Natural killer cell (primary cell): ENCODE results near the gene METTL2B. TPM values are rescaled to one million over a fixed set of nuclear protein-coding genes. Genes with fewer than 3 reads are reported as not detected.

ENCODE experiments used
- ATAC-seq, 3 donors: fragments of 150-1000 bp in 2 of 3; fragments of 200-7000 bp in 1 of 3; cut with Tn5 transposase; 1 replicate in 1 of 3; 2 replicates in 2 of 3; pipeline ENCODE4 v1.10.0; 2021; ENCODE audit warnings: mild to moderate bottlenecking in 2 of 3, moderate library complexity in 2 of 3
- DNase-seq, 2 donors: peaks; one replicate each; pipeline versions ENCODE4 v3.0.0 to v3.0.0-alpha.2; 2013 to 2021; ENCODE audit warnings: mixed read lengths in 1 of 2
- H3K27ac ChIP-seq: one replicate; pipeline ENCODE4 v1.5.1; 2013; ENCODE audit warnings: mild to moderate bottlenecking, low read length
- H3K27me3 ChIP-seq: one replicate; pipeline ENCODE4 v1.6.1; 2013; ENCODE audit warnings: low read length; ENCODE audit not compliant: control insufficient read depth, insufficient read depth
- H3K36me3 ChIP-seq: one replicate; pipeline ENCODE4 v1.6.1; 2013; ENCODE audit warnings: low read length; ENCODE audit not compliant: control insufficient read depth, insufficient read depth
- H3K4me1 ChIP-seq: one replicate; pipeline ENCODE4 v1.6.1; 2013; ENCODE audit warnings: low read length; ENCODE audit not compliant: control insufficient read depth, insufficient read depth
- H3K4me3 ChIP-seq: one replicate; pipeline ENCODE4 v1.5.1; 2013; ENCODE audit warnings: low read length
- H3K9me3 ChIP-seq: one replicate; pipeline ENCODE4 v1.6.1; 2013; ENCODE audit warnings: low read length; ENCODE audit not compliant: control insufficient read depth, insufficient read depth
- H3K27ac Mint-ChIP-seq, 2 donors: one replicate each; pipeline ENCODE4 v1.8.0; 2022; ENCODE audit warnings: mild to moderate bottlenecking in 2 of 2, mixed read lengths in 2 of 2, moderate library complexity in 1 of 2
- H3K27me3 Mint-ChIP-seq, 2 donors: one replicate each; pipeline ENCODE4 v1.8.0; 2022; ENCODE audit warnings: low read depth in 2 of 2, mixed read lengths in 2 of 2
- H3K36me3 Mint-ChIP-seq: one replicate; pipeline ENCODE4 v1.8.0; 2022; ENCODE audit warnings: mixed read lengths
- H3K4me1 Mint-ChIP-seq, 2 donors: one replicate each; pipeline ENCODE4 v1.8.0; 2022; ENCODE audit warnings: mixed read lengths in 2 of 2
- H3K4me3 Mint-ChIP-seq: one replicate; pipeline ENCODE4 v1.8.0; 2022; ENCODE audit warnings: mild to moderate bottlenecking, moderate library complexity, mixed read lengths
- H3K9me3 Mint-ChIP-seq, 2 donors: one replicate each; pipeline ENCODE4 v1.8.0; 2022; ENCODE audit warnings: mixed read lengths in 2 of 2
- CTCF ChIP-seq: fragments of 200-600 bp; IDR thresholded peaks from one replicate; pipeline ENCODE4 v1.8.0; 2022; ENCODE audit warnings: antibody characterized with exemption
- WGBS: methylation state at CpG from one replicate; pipeline ENCODE4 v1.1.7; 2013; ENCODE audit warnings: missing lambda C conversion rate; ENCODE audit not compliant: insufficient coverage; 5-methylcytosine and 5-hydroxymethylcytosine counted together
- intact Hi-C: fragments of 100-400 bp; cut with micrococcal nuclease; formaldehyde crosslinking; loops from one replicate; pipeline ENCODE4 v1.14.2; 2022
- total RNA-seq, 4 donors: library from RNA; stranded (reverse); fragments of 120-200 nt in 1 of 4; gene quantifications; one replicate each; pipeline versions ENCODE4 v1.2.3 to v1.2.4, GENCODE V29; 2013 to 2022

METTL2B gene
- total RNA-seq, 3 donors from 2014 or later (not counting 1 experiment from before 2014, with no cell fraction given): 16.1 to 20.8 (median 20.0) TPM

GRCh38 chr7:128448751-128449302, 27.7 kb upstream of the METTL2B start:
- no peak for DNase-seq
- Mint-ChIP-seq H3K4me1 (no peaks in the 10 kb centered on the region), H3K4me3 (no peak overlapping the region), H3K27ac (no peak overlapping the region), H3K27me3 (peaks cover 14 to 17% of the 10 kb centered on the region in 2 donors), H3K36me3 (no peaks in the 10 kb centered on the region), H3K9me3 (no peaks in the 10 kb centered on the region)
- ATAC-seq: no peak
- no peak overlapping the region for H3K27ac ChIP-seq
- TF ChIP-seq CTCF: no peak
- H3K9me3 ChIP-seq: no peaks in the 10 kb centered on the region
- H3K27me3 ChIP-seq: no peaks in the 10 kb centered on the region
- WGBS: 93% methylated on average over 3 of the region's 6 CpGs
- intact Hi-C loops: no loop called here
- H3K4me3 ChIP-seq: no peak overlapping the region
- no peaks in the 10 kb centered on the region for H3K4me1 ChIP-seq
- H3K36me3 ChIP-seq: no peaks in the 10 kb centered on the region

- DNase-seq (no peak), ATAC-seq (no peak)
- Mint-ChIP-seq H3K4me3 (no peak overlapping the region), H3K36me3 (no peaks in the 10 kb centered on the region), H3K9me3 (no peaks in the 10 kb centered on the region), H3K4me1 (peaks cover 5% of the 10 kb centered on the region in 2 donors), H3K27me3 (peaks cover 14 to 17% of the 10 kb centered on the region in 2 donors), H3K27ac (no peak overlapping the region)
- no peak overlapping the region for H3K4me3 ChIP-seq
- H3K36me3 ChIP-seq: no peaks in the 10 kb centered on the region
- no peak for TF ChIP-seq CTCF
- H3K9me3 ChIP-seq: no peaks in the 10 kb centered on the region
- no peak overlapping the region for H3K27ac ChIP-seq
- no peaks in the 10 kb centered on the region for H3K27me3 ChIP-seq
- WGBS: 62% methylated on average over 4 of the region's 4 CpGs
- intact Hi-C loops: loop anchor here (10.0 kb wide), 1 partner anchor 84 kb away; no protein-coding TSS in a partner anchor
- peaks cover 8% of the 10 kb centered on the region for H3K4me1 ChIP-seq
Measured at GRCh38 chr7:128450409-128450808, 26.1 kb upstream of the METTL2B start.

- WGBS: 100% methylated on average over 2 of the region's 5 CpGs
- no peaks in the 10 kb centered on the region for H3K9me3 ChIP-seq
- H3K27me3 Mint-ChIP-seq: peaks cover 14 to 17% of the 10 kb centered on the region in 2 donors
- no peaks in the 10 kb centered on the region for H3K36me3 ChIP-seq
- no peaks in the 10 kb centered on the region for H3K27me3 ChIP-seq
- H3K9me3 Mint-ChIP-seq: no peaks in the 10 kb centered on the region
- H3K4me3 Mint-ChIP-seq: no peak overlapping the region
- H3K4me3 ChIP-seq: no peak overlapping the region
- peaks cover 10% of the 10 kb centered on the region for H3K4me1 ChIP-seq
- H3K27ac ChIP-seq: no peak overlapping the region
- intact Hi-C loops: loop anchor here (10.0 kb wide), 1 partner anchor 84 kb away; no protein-coding TSS in a partner anchor
- ATAC-seq (no peak), DNase-seq (no peak)
- H3K27ac Mint-ChIP-seq: no peak overlapping the region
- H3K36me3 Mint-ChIP-seq: no peaks in the 10 kb centered on the region
- no peak for TF ChIP-seq CTCF
- H3K4me1 Mint-ChIP-seq: peaks cover 6 to 7% of the 10 kb centered on the region in 2 donors
Measured at GRCh38 chr7:128450913-128451312, 25.6 kb upstream of the METTL2B start.

GRCh38 chr7:128452552-128452951, 24.0 kb upstream of the METTL2B start:
- Mint-ChIP-seq H3K27me3 (peaks cover 14 to 17% of the 10 kb centered on the region in 2 donors), H3K4me1 (peaks cover 12% of the 10 kb centered on the region in 2 donors), H3K4me3 (peak overlapping the region; percentile 1), H3K27ac (no peak overlapping the region), H3K36me3 (no peaks in the 10 kb centered on the region), H3K9me3 (no peaks in the 10 kb centered on the region)
- ATAC-seq (no peak), DNase-seq (no peak)
- no CpG with 5 or more reads among the region's 1 CpG for WGBS
- no peak for TF ChIP-seq CTCF
- Histone ChIP-seq H3K4me1 (peaks cover 24% of the 10 kb centered on the region), H3K36me3 (no peaks in the 10 kb centered on the region), H3K9me3 (no peaks in the 10 kb centered on the region), H3K27me3 (no peaks in the 10 kb centered on the region), H3K4me3 (no peak overlapping the region), H3K27ac (no peak overlapping the region)
- intact Hi-C loops: loop anchor here (10.0 kb wide), 1 partner anchor 82 kb away; no protein-coding TSS in a partner anchor
